ENCODE measurements around the gene ELMO1. TPM values are rescaled to one million over a fixed set of nuclear protein-coding genes. Genes with fewer than 3 reads are reported as not detected.

Gene ELMO1
- total and polyA plus RNA-seq, 10 of the 15 experiments (the other 5 are each of a cell fraction or from before 2014, with no cell fraction given): 22.6 to 85.9 (median 56.6) TPM

DNA sequence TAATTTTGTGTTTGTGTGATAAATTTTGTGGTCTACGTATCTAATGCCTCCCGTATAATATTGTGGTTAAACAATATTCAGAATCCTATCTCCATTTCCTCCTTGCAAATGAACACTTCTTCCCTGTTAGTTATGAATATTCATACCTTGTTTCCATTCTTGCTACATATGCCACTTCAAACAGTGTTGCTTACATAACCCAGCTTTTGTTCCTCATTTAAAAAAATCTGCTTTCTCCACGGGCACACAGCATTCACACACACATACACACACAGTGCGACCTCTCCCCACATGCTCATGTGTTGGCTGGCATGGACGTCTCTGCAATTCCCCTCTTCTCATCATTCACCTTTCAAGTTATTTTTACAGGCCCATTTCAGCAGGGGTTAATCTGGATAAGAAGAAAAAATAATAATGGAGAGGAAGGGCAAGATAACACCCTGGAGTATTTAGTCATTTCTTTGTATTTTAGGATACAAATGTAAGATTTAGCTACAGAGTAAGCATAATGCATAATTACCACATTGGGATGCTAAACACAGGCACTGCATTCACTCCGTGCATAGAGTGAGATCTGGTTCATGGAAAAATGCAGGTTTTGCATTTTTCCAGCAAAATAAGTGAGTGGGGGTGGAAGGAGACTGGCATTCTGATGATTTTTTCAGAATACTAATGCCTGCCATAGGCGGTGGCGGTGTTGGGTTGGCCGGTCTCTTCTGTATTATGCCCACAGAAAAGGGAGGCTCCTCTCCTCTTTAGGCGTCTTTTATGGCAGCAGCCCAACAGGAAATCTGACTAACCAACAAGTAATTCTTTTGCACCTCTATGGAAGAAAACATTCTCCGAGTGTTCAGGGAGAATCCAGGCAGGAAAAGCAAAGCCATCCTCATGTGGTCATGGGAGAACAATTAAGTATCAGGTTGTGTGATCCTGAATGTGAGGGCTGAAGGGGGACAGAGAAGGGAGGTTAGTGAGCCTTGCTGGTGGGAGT is 31.7 kb upstream of the ELMO1 start:
- RAD21 ChIA-PET (ENCODE audit: unreplicated experiment): no interaction called here
- TF ChIP-seq NR2C1 (IDR thresholded peaks at IDR 0.05) (no peak), CEBPB (IDR thresholded peaks at IDR 0.05; ENCODE audit: borderline replicate concordance in 1 of 2, low read depth in 2 of 2, low read length in 2 of 2) (no peak), NR2C2 (IDR thresholded peaks at IDR 0.05; ENCODE audit: borderline replicate concordance, control insufficient read depth, insufficient read length, low read depth) (no peak), ZSCAN29 (IDR thresholded peaks at IDR 0.05) (no peak), SIN3A (IDR thresholded peaks at IDR 0.05; ENCODE audit: low read depth, low read length) (no peak)
- TF ChIP-seq, protein P1, sequence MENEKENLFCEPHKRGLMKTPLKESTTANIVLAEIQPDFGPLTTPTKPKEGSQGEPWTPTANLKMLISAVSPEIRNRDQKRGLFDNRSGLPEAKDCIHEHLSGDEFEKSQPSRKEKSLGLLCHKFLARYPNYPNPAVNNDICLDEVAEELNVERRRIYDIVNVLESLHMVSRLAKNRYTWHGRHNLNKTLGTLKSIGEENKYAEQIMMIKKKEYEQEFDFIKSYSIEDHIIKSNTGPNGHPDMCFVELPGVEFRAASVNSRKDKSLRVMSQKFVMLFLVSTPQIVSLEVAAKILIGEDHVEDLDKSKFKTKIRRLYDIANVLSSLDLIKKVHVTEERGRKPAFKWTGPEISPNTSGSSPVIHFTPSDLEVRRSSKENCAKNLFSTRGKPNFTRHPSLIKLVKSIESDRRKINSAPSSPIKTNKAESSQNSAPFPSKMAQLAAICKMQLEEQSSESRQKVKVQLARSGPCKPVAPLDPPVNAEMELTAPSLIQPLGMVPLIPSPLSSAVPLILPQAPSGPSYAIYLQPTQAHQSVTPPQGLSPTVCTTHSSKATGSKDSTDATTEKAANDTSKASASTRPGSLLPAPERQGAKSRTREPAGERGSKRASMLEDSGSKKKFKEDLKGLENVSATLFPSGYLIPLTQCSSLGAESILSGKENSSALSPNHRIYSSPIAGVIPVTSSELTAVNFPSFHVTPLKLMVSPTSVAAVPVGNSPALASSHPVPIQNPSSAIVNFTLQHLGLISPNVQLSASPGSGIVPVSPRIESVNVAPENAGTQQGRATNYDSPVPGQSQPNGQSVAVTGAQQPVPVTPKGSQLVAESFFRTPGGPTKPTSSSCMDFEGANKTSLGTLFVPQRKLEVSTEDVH (IDR thresholded peaks at IDR 0.05; ENCODE audit: low read depth, partially characterized antibody): no peak
- TF ChIP-seq, protein P2, sequence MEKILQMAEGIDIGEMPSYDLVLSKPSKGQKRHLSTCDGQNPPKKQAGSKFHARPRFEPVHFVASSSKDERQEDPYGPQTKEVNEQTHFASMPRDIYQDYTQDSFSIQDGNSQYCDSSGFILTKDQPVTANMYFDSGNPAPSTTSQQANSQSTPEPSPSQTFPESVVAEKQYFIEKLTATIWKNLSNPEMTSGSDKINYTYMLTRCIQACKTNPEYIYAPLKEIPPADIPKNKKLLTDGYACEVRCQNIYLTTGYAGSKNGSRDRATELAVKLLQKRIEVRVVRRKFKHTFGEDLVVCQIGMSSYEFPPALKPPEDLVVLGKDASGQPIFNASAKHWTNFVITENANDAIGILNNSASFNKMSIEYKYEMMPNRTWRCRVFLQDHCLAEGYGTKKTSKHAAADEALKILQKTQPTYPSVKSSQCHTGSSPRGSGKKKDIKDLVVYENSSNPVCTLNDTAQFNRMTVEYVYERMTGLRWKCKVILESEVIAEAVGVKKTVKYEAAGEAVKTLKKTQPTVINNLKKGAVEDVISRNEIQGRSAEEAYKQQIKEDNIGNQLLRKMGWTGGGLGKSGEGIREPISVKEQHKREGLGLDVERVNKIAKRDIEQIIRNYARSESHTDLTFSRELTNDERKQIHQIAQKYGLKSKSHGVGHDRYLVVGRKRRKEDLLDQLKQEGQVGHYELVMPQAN (conservative IDR thresholded peaks at IDR 0.05): no peak
- TF ChIP-seq, protein P3, sequence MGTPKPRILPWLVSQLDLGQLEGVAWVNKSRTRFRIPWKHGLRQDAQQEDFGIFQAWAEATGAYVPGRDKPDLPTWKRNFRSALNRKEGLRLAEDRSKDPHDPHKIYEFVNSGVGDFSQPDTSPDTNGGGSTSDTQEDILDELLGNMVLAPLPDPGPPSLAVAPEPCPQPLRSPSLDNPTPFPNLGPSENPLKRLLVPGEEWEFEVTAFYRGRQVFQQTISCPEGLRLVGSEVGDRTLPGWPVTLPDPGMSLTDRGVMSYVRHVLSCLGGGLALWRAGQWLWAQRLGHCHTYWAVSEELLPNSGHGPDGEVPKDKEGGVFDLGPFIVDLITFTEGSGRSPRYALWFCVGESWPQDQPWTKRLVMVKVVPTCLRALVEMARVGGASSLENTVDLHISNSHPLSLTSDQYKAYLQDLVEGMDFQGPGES (IDR thresholded peaks at IDR 0.05): no peak
- TF ChIP-seq, protein P4, sequence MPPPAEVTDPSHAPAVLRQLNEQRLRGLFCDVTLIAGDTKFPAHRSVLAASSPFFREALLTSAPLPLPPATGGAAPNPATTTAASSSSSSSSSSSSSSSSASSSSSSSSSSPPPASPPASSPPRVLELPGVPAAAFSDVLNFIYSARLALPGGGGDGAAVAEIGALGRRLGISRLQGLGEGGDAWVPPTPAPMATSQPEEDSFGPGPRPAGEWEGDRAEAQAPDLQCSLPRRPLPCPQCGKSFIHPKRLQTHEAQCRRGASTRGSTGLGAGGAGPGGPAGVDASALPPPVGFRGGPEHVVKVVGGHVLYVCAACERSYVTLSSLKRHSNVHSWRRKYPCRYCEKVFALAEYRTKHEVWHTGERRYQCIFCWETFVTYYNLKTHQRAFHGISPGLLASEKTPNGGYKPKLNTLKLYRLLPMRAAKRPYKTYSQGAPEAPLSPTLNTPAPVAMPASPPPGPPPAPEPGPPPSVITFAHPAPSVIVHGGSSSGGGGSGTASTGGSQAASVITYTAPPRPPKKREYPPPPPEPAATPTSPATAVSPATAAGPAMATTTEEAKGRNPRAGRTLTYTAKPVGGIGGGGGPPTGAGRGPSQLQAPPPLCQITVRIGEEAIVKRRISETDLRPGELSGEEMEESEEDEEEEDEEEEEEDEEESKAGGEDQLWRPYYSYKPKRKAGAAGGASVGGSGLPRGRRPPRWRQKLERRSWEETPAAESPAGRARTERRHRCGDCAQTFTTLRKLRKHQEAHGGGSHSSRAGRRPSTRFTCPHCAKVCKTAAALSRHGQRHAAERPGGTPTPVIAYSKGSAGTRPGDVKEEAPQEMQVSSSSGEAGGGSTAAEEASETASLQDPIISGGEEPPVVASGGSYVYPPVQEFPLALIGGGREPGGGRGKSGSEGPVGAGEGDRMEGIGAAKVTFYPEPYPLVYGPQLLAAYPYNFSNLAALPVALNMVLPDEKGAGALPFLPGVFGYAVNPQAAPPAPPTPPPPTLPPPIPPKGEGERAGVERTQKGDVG (CRISPR knock-in tag; IDR thresholded peaks at IDR 0.05): no peak

More for the DNA sequence above, 31.7 kb upstream of the ELMO1 start:
- 61% methylated on average over 11 of the region's 11 CpGs for WGBS (ENCODE audit: insufficient coverage, insufficient replicate concordance, low lambda C conversion rate, missing lambda C conversion rate)
- peaks cover 0 to 3% of the 10 kb centered on the region in 2 experiments; a peak in 1 of 4 replicates for H3K27me3 ChIP-seq (replicated peaks in 1 of 2; ENCODE audit: control insufficient read depth in 2 of 2, insufficient read depth in 2 of 2, low read length in 1 of 2)
- no peak for ATAC-seq
- no peaks in the 10 kb centered on the region for H4K20me1 ChIP-seq (ENCODE audit: control insufficient read depth, insufficient read depth)
- ChIA-PET POLR2A (no interaction called here), CTCF (no interaction called here), SMC1A (ENCODE audit: uncharacterized antibody, unreplicated experiment) (no interaction called here)
- no peak overlapping the region for H3K4me3 ChIP-seq
- BruUV-seq (replicated peaks): no TSS peak
- no peak overlapping the region for H2AFZ ChIP-seq (ENCODE audit: control insufficient read depth, low read depth, low read length)
- no peaks in the 10 kb centered on the region for H3K36me3 ChIP-seq (ENCODE audit: control insufficient read depth in 2 of 2, insufficient read depth in 2 of 2, low read length in 1 of 2)
- in situ Hi-C loops (cut with MboI): no loop called here
- no peak overlapping the region for H3K4me2 ChIP-seq (ENCODE audit: control insufficient read depth, insufficient read depth)
- H3K9me3 ChIP-seq (replicated peaks; ENCODE audit: control insufficient read depth, insufficient read depth, low read length): no peaks in the 10 kb centered on the region
- H3K9ac ChIP-seq (ENCODE audit: control insufficient read depth, insufficient read depth, low read length): no peak overlapping the region
- no peak for FAIRE-seq
- no peaks in the 10 kb centered on the region for H3K4me1 ChIP-seq (ENCODE audit: control insufficient read depth, insufficient read depth, low read length)
- no peaks in the 10 kb centered on the region for H3K79me2 ChIP-seq (ENCODE audit: control insufficient read depth, insufficient read depth, low read length)
- no peak for DNase-seq (ENCODE audit: low read depth, low spot score)
- intact Hi-C loops (cut with micrococcal nuclease; ENCODE audit: unreplicated experiment): no loop called here
- H3K27ac ChIP-seq (ENCODE audit: control insufficient read depth, insufficient read depth): no peak overlapping the region

All from GM12878 (cell line).